Measurements from ENCODE around the gene NT5C2.

- TF ChIP-seq CTCF (IDR thresholded peaks at IDR 0.05; ENCODE audit: low read length) (no peak), EZH2phosphoT487 (IDR thresholded peaks at IDR 0.05; ENCODE audit: low read length) (no peak), EZH2 (optimal IDR thresholded peaks at IDR 0.05; ENCODE audit: low read depth, low read length) (no peak)
Measured at GRCh38 chr10:103041391-103041790, 151.7 kb downstream of the NT5C2 start.
